HG03521 (cell line): ENCODE data around the gene TRIM65.

Experiments
- ATAC-seq: cut with Tn5 transposase; IDR thresholded peaks from one replicate; pipeline ENCODE4 v1.9.1; 2021; ENCODE audit warnings: mild to moderate bottlenecking, moderate library complexity; ENCODE audit not compliant: unreplicated experiment

TRIM65 gene

DNA sequence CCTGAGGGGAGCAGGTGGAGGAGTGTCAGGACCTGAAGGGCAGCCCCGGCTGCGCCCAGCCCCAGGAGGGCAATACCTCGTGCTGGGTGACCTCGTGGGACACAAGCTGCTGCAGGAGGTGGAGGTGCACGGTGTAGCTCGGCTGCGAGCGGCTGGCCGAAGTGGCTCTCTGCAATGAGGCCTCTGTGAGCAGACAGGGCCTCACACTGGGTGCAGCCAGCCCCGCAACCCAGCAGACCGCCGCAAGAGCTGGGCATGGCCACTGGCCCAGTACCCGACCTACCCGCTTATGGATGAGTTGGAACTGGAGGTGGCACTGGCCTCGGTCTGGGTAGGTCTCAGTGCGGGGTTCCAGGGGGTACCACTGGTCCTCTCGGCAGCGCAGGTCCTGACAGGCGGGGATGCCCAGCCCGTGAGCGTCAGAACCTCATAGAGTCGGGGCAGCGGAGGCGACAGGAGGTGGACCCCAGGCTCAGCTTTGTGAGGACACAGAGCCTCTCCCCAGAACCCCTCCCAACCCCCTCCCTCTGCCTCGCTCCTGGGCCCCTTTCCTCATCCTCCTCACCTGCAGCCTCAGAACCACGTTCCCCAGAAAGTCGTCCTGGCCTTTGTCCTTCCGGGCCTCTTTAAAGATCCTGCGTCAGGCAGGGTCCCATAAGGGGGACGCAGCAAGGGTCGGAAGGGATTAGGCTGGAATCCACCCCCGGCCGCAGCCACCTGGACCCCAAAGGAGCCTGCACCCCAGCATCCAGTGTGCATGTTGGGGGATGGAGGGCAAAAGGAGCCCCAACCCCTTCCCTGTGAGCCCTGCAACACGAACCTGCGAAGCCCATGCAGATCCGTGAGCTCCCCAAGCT is 56.6 kb downstream of the TRIM65 start:
- ATAC-seq: no peak
